HG03108 (cell line): ENCODE results near the gene DENND2D.

Experiments
- ATAC-seq: cut with Tn5 transposase; IDR thresholded peaks from one replicate; pipeline ENCODE4 v1.9.1; 2021; ENCODE audit warnings: moderate library complexity; ENCODE audit not compliant: unreplicated experiment

Gene DENND2D

DNA sequence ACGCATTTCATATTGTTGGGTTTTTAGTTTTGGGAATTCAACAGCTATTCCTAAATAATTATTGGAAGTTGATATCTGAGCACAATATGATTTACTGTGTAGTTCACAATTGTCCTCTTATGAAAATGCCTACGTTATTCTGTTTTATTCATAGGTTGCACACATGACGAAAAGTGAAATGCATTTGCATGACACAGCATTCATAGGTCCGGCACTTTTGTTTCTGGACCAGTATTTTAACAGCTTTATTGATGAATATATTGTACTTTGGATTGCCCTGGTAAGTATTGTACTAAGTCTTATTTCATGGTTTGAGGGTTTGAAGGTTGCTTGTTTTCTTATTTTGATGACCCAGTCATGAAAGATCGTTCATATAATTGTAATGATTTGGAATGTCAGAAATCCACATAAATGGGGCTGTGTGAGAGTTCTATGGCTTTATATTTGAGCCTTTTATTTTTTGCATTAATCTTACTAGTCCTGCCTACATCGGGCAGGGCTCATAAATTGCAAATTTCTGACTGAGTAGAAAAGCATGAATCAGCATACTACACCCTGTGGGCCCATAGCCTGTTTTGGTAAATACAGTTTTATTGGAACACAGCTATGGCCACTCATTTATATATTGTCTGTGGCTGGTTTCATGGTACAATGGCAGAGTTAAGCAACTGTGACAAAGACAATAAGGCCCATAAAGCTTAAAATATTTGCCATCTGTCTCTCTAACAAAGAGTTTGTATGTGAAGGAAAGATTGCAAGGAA, 17.0 kb downstream of the DENND2D start:
- ATAC-seq = no peak

DNA sequence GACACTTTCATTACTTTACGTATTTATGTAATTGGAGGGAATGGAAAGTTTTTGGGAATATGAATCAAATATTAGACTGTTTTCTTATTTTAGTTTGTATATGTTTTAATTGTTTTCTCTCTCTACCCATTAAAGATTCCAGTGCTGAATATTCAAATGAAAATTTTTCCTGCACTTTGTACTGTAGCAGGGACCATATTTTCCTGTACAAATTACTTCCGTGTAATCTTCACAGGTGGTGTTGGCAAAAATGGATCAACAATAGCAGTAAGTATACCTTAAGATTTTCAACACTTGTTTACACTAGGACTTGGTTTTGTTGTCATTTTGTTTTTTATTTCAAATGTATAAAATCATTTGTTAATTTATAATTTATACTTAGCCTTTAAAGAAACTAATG, 18.4 kb downstream of the DENND2D start:
- no peak for ATAC-seq

DNA sequence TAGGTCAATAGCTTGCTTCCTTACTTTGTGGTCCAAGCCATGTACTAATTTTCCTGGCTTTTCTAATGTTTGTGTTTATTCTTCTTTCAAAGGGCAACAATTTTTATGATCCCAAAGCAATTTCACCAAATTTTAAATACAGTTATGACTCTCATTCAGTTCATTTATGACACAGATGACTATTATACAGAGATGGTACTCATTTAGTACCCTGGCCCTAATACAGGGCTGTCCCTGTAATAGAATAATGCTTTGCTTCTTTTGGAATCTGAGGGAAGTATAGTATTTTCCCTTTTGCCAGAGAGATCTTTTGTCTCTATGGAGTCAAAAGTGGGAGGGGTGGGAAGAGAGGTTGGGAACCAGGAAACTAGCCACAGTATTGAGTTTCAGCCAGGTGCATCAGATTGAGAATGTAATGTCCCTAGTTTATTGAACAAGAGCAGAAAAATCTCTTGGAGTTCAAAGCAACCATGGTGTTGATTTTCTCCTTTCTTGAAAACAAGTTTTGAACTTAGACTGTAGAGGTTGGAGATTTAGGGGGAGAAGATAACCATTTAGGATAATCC, 20.4 kb downstream of the DENND2D start:
- ATAC-seq = no peak

- no peak for ATAC-seq
These were observed 23.8 kb downstream of the DENND2D start for GRCh38 chr1:111176678-111177077.

DNA sequence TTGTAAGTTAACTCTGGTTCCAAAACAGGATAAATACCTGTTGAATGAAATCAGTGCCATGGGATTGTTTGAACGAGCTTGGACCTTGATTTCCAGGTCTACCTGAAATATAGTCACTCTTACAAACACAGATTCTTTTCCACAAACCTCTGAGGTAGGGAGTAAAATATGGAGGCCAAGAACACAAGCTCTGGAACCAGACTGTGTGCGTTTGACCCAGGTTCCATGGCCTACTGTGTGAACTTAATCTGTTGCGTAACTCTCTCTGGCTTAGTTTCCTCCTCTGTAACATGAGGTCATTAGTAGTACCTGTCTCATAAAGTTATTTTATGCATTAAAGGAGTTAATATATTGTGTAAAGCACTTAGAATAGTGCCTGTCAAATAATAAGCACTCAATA, 25.1 kb downstream of the DENND2D start:
- no peak for ATAC-seq

GRCh38 chr1:111174070-111174469, 26.4 kb downstream of the DENND2D start:
- ATAC-seq = no peak

- ATAC-seq = no peak
These were observed 28.0 kb downstream of the DENND2D start for GRCh38 chr1:111172463-111172862.

- no peak for ATAC-seq
These were observed 36.3 kb downstream of the DENND2D start for GRCh38 chr1:111164151-111164550.

DNA sequence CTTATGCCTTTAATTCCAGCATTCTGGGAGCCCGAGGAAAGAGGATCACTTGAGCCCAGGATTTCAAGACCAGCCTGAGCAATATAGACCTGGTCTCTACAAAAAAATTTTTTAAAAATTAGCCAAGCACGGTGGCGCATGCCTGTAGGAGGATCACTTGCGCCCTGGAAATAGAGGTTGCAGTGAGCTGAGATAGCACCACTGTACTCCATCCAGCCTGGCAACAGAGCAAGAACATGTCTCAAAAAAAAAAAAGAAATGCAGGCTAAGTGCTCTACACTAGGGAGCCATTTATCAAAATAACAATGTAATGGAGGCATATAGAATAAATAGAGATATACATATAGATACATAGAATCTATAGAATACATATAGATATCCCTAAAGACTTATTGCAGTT, 37.1 kb downstream of the DENND2D start:
- ATAC-seq = no peak

DNA sequence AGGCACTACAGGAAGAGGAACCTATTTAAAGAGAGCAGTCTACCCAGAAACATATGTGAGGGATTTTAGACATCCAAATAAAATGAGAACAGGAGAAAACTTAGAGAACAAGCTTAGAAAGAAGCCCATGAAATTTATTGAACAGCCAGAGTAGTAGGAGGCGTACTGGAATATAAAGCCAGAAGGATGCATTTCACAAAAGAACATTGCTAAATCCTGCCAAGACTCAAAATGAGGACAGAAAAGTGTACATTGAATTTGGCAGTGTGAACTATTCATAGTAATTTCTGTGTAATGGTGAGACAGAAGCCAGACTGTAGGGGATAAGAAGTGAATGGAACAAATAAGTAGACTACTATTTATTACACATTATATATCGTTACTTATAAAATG, 38.0 kb downstream of the DENND2D start:
- no peak for ATAC-seq

- ATAC-seq = no peak
These were observed 38.5 kb downstream of the DENND2D start for GRCh38 chr1:111161843-111162487.

- ATAC-seq = no peak
These were observed 43.0 kb downstream of the DENND2D start for GRCh38 chr1:111157431-111157830.

GRCh38 chr1:111154021-111154999, 46.1 kb downstream of the DENND2D start:
- no peak for ATAC-seq

- no peak for ATAC-seq
These were observed 48.6 kb downstream of the DENND2D start for GRCh38 chr1:111151838-111152237.

DNA sequence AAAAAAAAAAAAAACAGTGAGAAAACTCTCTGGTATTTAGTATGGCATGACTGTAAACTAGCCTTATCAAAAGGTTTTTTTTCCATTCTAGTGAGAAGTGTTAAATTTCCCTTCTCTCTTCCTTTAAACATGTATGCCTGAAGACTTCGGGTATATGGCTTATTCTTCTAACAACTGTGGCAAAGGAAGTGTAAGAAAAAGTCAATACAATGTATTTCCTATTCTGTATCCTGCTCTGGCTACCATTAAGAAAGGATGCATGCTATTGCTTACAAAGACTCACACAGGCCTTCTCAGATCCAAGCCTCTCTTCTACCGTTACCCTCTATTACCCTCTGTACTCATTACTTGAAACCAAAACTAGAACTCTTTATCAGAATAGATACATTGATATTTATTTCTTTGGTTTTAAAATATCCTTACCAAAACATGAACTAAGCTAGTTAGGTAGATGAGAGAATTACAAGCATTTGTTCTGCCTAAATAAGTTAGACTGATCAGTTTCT, 52.0 kb downstream of the DENND2D start:
- ATAC-seq = no peak

DNA sequence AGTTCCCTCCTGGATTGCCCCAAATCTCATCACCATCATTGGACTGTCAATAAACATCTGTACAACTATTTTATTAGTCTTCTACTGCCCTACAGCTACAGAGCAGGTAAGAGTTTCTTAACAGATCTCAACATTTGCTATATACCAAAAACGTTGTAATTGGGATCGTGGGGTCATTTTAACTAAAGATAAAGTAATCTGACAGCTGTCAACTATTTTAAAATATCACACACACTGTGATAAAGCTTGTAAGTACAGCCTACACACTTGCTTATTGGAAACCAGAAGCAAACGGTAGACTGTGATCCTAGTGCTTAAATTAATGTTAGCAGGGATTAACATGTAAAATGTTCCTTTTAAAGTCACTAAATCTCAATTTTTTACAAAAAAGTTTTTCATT, 52.5 kb downstream of the DENND2D start:
- no peak for ATAC-seq

- no peak for ATAC-seq
These were observed 54.3 kb downstream of the DENND2D start for GRCh38 chr1:111145963-111146768.

- ATAC-seq = no peak
These were observed 54.9 kb downstream of the DENND2D start for GRCh38 chr1:111145542-111145941.

DNA sequence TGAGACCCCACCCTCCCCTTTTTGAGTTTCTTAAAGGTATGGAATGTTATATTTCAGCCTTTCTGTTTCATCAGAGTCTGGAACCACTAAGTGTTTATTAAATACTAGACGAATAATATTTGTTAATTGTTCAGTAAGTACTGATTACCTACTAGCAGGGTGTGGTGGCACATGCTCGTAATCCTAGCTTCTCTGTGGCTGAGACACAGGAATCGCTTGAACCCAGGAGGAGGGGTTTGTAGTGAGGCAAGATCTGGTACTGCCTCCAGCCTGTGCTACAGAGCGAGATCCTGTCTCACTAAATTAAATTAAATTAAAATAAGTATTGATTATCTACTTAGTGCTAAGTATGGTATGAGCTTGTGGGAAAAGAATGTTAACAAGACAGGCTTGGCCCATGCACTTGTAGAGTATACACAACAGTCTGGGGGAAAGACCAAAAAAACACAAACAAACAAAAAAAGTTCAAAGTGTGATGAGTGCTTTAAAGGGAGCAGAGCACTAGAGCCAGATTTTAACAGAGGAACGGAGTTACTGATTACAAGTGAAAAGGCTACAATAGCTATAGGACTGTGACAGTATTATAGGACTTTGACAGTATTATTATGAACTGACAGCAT, 58.0 kb downstream of the DENND2D start:
- ATAC-seq = no peak
